Activated gamma-delta T cell treated with Interleukin-2 at 50 U/mL for 16 hours (primary cell): Measurements from ENCODE around the gene OPTC.

Experiments used
- DNase-seq: peaks from one replicate; pipeline ENCODE4 v3.0.0-alpha.2; 2020

The OPTC gene

GRCh38 chr1:203539831-203540546 is 46.0 kb downstream of the OPTC start:
- no peak for DNase-seq

GRCh38 chr1:203544485-203544884 is 50.5 kb downstream of the OPTC start:
- no peak for DNase-seq

GRCh38 chr1:203544978-203545816 is 51.2 kb downstream of the OPTC start:
- no peak for DNase-seq

- DNase-seq, result no peak
Measured at GRCh38 chr1:203546274-203546673, 52.3 kb downstream of the OPTC start.

- DNase-seq, result no peak
Measured at GRCh38 chr1:203547147-203547546, 53.2 kb downstream of the OPTC start.

GRCh38 chr1:203547771-203548421 is 53.9 kb downstream of the OPTC start:
- DNase-seq, result no peak

- DNase-seq, result no peak
Measured at GRCh38 chr1:203548892-203549291, 54.9 kb downstream of the OPTC start.

GRCh38 chr1:203549309-203549708 is 55.4 kb downstream of the OPTC start:
- DNase-seq, result no peak

- DNase-seq, result no peak
Measured at GRCh38 chr1:203550846-203551245, 56.9 kb downstream of the OPTC start.

GRCh38 chr1:203551550-203551949 is 57.6 kb downstream of the OPTC start:
- no peak for DNase-seq

- DNase-seq, result no peak
Measured at GRCh38 chr1:203553496-203553895, 59.5 kb downstream of the OPTC start.

- DNase-seq, result no peak
Measured at GRCh38 chr1:203554071-203554470, 60.1 kb downstream of the OPTC start.

- no peak for DNase-seq
Measured at GRCh38 chr1:203555076-203555475, 61.1 kb downstream of the OPTC start.

GRCh38 chr1:203555511-203556046 is 61.6 kb downstream of the OPTC start:
- no peak for DNase-seq

GRCh38 chr1:203556047-203556851 is 62.3 kb downstream of the OPTC start:
- DNase-seq, result no peak

- DNase-seq, result no peak
Measured at GRCh38 chr1:203557390-203557789, 63.4 kb downstream of the OPTC start.

- DNase-seq, result no peak
Measured at GRCh38 chr1:203558064-203558760, 64.3 kb downstream of the OPTC start.
